ENCODE data around the gene CELF6. TPM values are rescaled to one million over a fixed set of nuclear protein-coding genes. Genes with fewer than 3 reads are reported as not detected.

Gene CELF6
- total RNA-seq, 4 donors from 2014 or later = 1.2 to 4.6 (median 2.5) TPM

GRCh38 chr15:72288796-72289596 is 31.0 kb downstream of the CELF6 start:
- Histone ChIP-seq H3K9me3 (no peaks in the 10 kb centered on the region), H3K27ac (replicated peaks in 1 of 4) (no peak overlapping the region), H3K4me3 (no peak overlapping the region), H3K36me3 (peaks cover 0 to 7% (median 3%) of the 10 kb centered on the region in 4 donors), H3K27me3 (no peaks in the 10 kb centered on the region), H3K4me1 (no peaks in the 10 kb centered on the region)
- no peak for DNase-seq (ENCODE audit: extremely low spot score)
- WGBS = 93% methylated on average over 24 of the region's 49 CpGs
- intact Hi-C loops (cut with DNase I) = no loop called here
- no peak for TF ChIP-seq EP300 (IDR thresholded peaks at IDR 0.05)
- TF ChIP-seq POLR2A (IDR thresholded peaks at IDR 0.05; ENCODE audit: low read depth) = no peak
- TF ChIP-seq POLR2AphosphoS5 (IDR thresholded peaks at IDR 0.05) = no peak
- TF ChIP-seq CTCF (IDR thresholded peaks at IDR 0.05) = no peak

- DNase-seq (ENCODE audit: extremely low spot score) = no peak
- 62% methylated on average over 10 of the region's 10 CpGs for WGBS
- no peak overlapping the region for H3K4me3 ChIP-seq
- H3K9me3 ChIP-seq = no peaks in the 10 kb centered on the region
- no peak overlapping the region for H3K27ac ChIP-seq (replicated peaks in 1 of 4)
- no peaks in the 10 kb centered on the region for H3K4me1 ChIP-seq
- no peaks in the 10 kb centered on the region for H3K27me3 ChIP-seq
- TF ChIP-seq POLR2AphosphoS5 (IDR thresholded peaks at IDR 0.05) (no peak), POLR2A (IDR thresholded peaks at IDR 0.05; ENCODE audit: low read depth) (no peak), EP300 (IDR thresholded peaks at IDR 0.05) (no peak), CTCF (IDR thresholded peaks at IDR 0.05) (peak; percentile 45 to 72 (median 60))
- H3K36me3 ChIP-seq = peaks cover 0 to 7% (median 3%) of the 10 kb centered on the region in 4 donors
- intact Hi-C loops (cut with DNase I) = loop anchor here (2.0 kb wide), 1 partner anchor 87 kb away; no protein-coding TSS in a partner anchor
These were observed 33.9 kb downstream of the CELF6 start for GRCh38 chr15:72285927-72286516.

GRCh38 chr15:72285402-72285801 is 34.6 kb downstream of the CELF6 start:
- no peak overlapping the region for H3K27ac ChIP-seq (replicated peaks in 1 of 4)
- 62% methylated on average over 3 of the region's 3 CpGs for WGBS
- no peak for DNase-seq (ENCODE audit: extremely low spot score)
- TF ChIP-seq CTCF (IDR thresholded peaks at IDR 0.05) (no peak), EP300 (IDR thresholded peaks at IDR 0.05) (no peak), POLR2AphosphoS5 (IDR thresholded peaks at IDR 0.05) (no peak), POLR2A (IDR thresholded peaks at IDR 0.05; ENCODE audit: low read depth) (no peak)
- peaks cover 0 to 7% (median 3%) of the 10 kb centered on the region in 4 donors for H3K36me3 ChIP-seq
- no peaks in the 10 kb centered on the region for H3K27me3 ChIP-seq
- no peaks in the 10 kb centered on the region for H3K9me3 ChIP-seq
- H3K4me1 ChIP-seq = no peaks in the 10 kb centered on the region
- H3K4me3 ChIP-seq = no peak overlapping the region
- intact Hi-C loops (cut with DNase I) = loop anchor here (2.0 kb wide), 1 partner anchor 87 kb away; no protein-coding TSS in a partner anchor

- Histone ChIP-seq H3K4me3 (no peak overlapping the region), H3K36me3 (peaks cover 0 to 7% (median 3%) of the 10 kb centered on the region in 4 donors), H3K9me3 (no peaks in the 10 kb centered on the region), H3K27me3 (no peaks in the 10 kb centered on the region), H3K27ac (replicated peaks in 1 of 4) (no peak overlapping the region), H3K4me1 (no peaks in the 10 kb centered on the region)
- intact Hi-C loops (cut with DNase I) = loop anchor here (2.0 kb wide), 1 partner anchor 86 kb away; no protein-coding TSS in a partner anchor
- 89% methylated on average over 1 of the region's 1 CpG for WGBS
- DNase-seq (ENCODE audit: extremely low spot score) = no peak
- no peak for TF ChIP-seq CTCF (IDR thresholded peaks at IDR 0.05)
- no peak for TF ChIP-seq POLR2AphosphoS5 (IDR thresholded peaks at IDR 0.05)
- no peak for TF ChIP-seq POLR2A (IDR thresholded peaks at IDR 0.05; ENCODE audit: low read depth)
- TF ChIP-seq EP300 (IDR thresholded peaks at IDR 0.05) = no peak
These were observed 35.2 kb downstream of the CELF6 start for GRCh38 chr15:72284781-72285180.
